Stimulated activated naive CD4-positive, alpha-beta T cell treated with Interleukin-2 at 50 U/mL for 16 hours (primary cell): Measurements from ENCODE around the gene TBX6.
"Not testable (repeated sequence)": the region's sequence is repeated elsewhere in the genome, so short reads cannot be mapped to it uniquely, and the experiment has no call there.

ENCODE experiments used
- DNase-seq: peaks from one replicate; lab custom pipeline; 2025; lab: John Stamatoyannopoulos, UW

Gene TBX6

GRCh38 chr16:30091474-30092372, at the start of gene TBX6:
TSS of gene TBX6 (minus strand) at chr16:30091924. CDS start at chr16:30091193, 731 bp downstream.
- DNase-seq = peak; percentile 90

GRCh38 chr16:30139583-30140481, 48.1 kb upstream of the TBX6 start:
- DNase-seq = no peak

GRCh38 chr16:30137897-30138296, 46.2 kb upstream of the TBX6 start:
- DNase-seq = no peak

- DNase-seq = no peak
Observed at GRCh38 chr16:30136971-30137605, 45.4 kb upstream of the TBX6 start.

GRCh38 chr16:30132591-30132990, 40.9 kb upstream of the TBX6 start:
- no peak for DNase-seq

GRCh38 chr16:30131869-30132475, 40.2 kb upstream of the TBX6 start:
- DNase-seq = no peak

- no peak for DNase-seq
Observed at GRCh38 chr16:30127993-30128392, 36.3 kb upstream of the TBX6 start.

GRCh38 chr16:30125690-30126089, 34.0 kb upstream of the TBX6 start:
- not testable (repeated sequence) for DNase-seq

- DNase-seq = no peak
Observed at GRCh38 chr16:30124985-30125379, 33.3 kb upstream of the TBX6 start.

- no peak for DNase-seq
Observed at GRCh38 chr16:30122604-30123160, 31.0 kb upstream of the TBX6 start.

- DNase-seq = no peak
Observed at GRCh38 chr16:30121741-30122571, 30.2 kb upstream of the TBX6 start.

- no peak for DNase-seq
Observed at GRCh38 chr16:30120340-30121105, 28.8 kb upstream of the TBX6 start.

GRCh38 chr16:30119428-30119827, 27.7 kb upstream of the TBX6 start:
- no peak for DNase-seq

- DNase-seq = no peak
Observed at GRCh38 chr16:30117768-30118167, 26.0 kb upstream of the TBX6 start.

GRCh38 chr16:30116291-30117207, 24.8 kb upstream of the TBX6 start:
- no peak for DNase-seq

- no peak for DNase-seq
Observed at GRCh38 chr16:30115238-30115637, 23.5 kb upstream of the TBX6 start.

GRCh38 chr16:30114833-30115232, 23.1 kb upstream of the TBX6 start:
- not testable (repeated sequence) for DNase-seq

GRCh38 chr16:30114411-30114810, 22.7 kb upstream of the TBX6 start:
- DNase-seq = no peak
